ENCODE results near the gene THOC5. TPM values are rescaled to one million over a fixed set of nuclear protein-coding genes. Genes with fewer than 3 reads are reported as not detected.
A peak's percentile ranks its signal among the peaks of the same experiment; 100 is the strongest.

The THOC5 gene
- total RNA-seq, 1 donor from 2014 or later, result 80.3 TPM

GRCh38 chr22:29470159-29470855, 83.2 kb downstream of the THOC5 start:
- Mint-ChIP-seq H3K27ac (no peak overlapping the region), H3K36me3 (ENCODE audit: insufficient read depth) (no peaks in the 10 kb centered on the region), H3K4me3 (ENCODE audit: low read depth) (peak overlapping the region; percentile 40), H3K27me3 (peaks cover 73% of the 10 kb centered on the region), H3K4me1 (ENCODE audit: low read depth) (peaks cover 2% of the 10 kb centered on the region), H3K9me3 (ENCODE audit: low read depth) (no peaks in the 10 kb centered on the region)
- TF ChIP-seq CTCF (IDR thresholded peaks at IDR 0.05; ENCODE audit: unreplicated experiment), result peak; percentile 96
- peak; percentile 72 for DNase-seq (ENCODE audit: low spot score, unreplicated experiment)

GRCh38 chr22:29469755-29470154, 83.8 kb downstream of the THOC5 start:
- H3K4me3 Mint-ChIP-seq (ENCODE audit: low read depth), result peak overlapping the region; percentile 40
- no peaks in the 10 kb centered on the region for H3K9me3 Mint-ChIP-seq (ENCODE audit: low read depth)

GRCh38 chr22:29464581-29464980, 89.0 kb downstream of the THOC5 start:
- TF ChIP-seq CTCF (IDR thresholded peaks at IDR 0.05; ENCODE audit: unreplicated experiment), result no peak
- Mint-ChIP-seq H3K27ac (no peak overlapping the region), H3K4me3 (ENCODE audit: low read depth) (no peak overlapping the region), H3K9me3 (ENCODE audit: low read depth) (no peaks in the 10 kb centered on the region), H3K27me3 (peaks cover 31% of the 10 kb centered on the region), H3K36me3 (ENCODE audit: insufficient read depth) (no peaks in the 10 kb centered on the region), H3K4me1 (ENCODE audit: low read depth) (no peaks in the 10 kb centered on the region)
- DNase-seq (ENCODE audit: low spot score, unreplicated experiment), result no peak

More at GRCh38 chr22:29469755-29470154, 83.8 kb downstream of the THOC5 start:
- no peaks in the 10 kb centered on the region for H3K36me3 Mint-ChIP-seq (ENCODE audit: insufficient read depth)
- H3K27ac Mint-ChIP-seq, result no peak overlapping the region
- TF ChIP-seq CTCF (IDR thresholded peaks at IDR 0.05; ENCODE audit: unreplicated experiment), result no peak
- peaks cover 71% of the 10 kb centered on the region for H3K27me3 Mint-ChIP-seq
- no peak for DNase-seq (ENCODE audit: low spot score, unreplicated experiment)
- peaks cover 2% of the 10 kb centered on the region for H3K4me1 Mint-ChIP-seq (ENCODE audit: low read depth)

- no peak for DNase-seq (ENCODE audit: low spot score, unreplicated experiment)
- H3K9me3 Mint-ChIP-seq (ENCODE audit: low read depth), result no peaks in the 10 kb centered on the region
- H3K27me3 Mint-ChIP-seq, result peaks cover 21% of the 10 kb centered on the region
- no peak overlapping the region for H3K4me3 Mint-ChIP-seq (ENCODE audit: low read depth)
- no peaks in the 10 kb centered on the region for H3K36me3 Mint-ChIP-seq (ENCODE audit: insufficient read depth)
- TF ChIP-seq CTCF (IDR thresholded peaks at IDR 0.05; ENCODE audit: unreplicated experiment), result no peak
- H3K27ac Mint-ChIP-seq, result no peak overlapping the region
- no peaks in the 10 kb centered on the region for H3K4me1 Mint-ChIP-seq (ENCODE audit: low read depth)
Observed at GRCh38 chr22:29463629-29464028, 89.9 kb downstream of the THOC5 start.

GRCh38 chr22:29461263-29461662, 92.3 kb downstream of the THOC5 start:
- Mint-ChIP-seq H3K27ac (no peak overlapping the region), H3K36me3 (ENCODE audit: insufficient read depth) (no peaks in the 10 kb centered on the region), H3K9me3 (ENCODE audit: low read depth) (no peaks in the 10 kb centered on the region), H3K4me3 (ENCODE audit: low read depth) (no peak overlapping the region), H3K4me1 (ENCODE audit: low read depth) (peaks cover 2% of the 10 kb centered on the region), H3K27me3 (peaks cover 3% of the 10 kb centered on the region)
- no peak for TF ChIP-seq CTCF (IDR thresholded peaks at IDR 0.05; ENCODE audit: unreplicated experiment)
- DNase-seq (ENCODE audit: low spot score, unreplicated experiment), result no peak
